HG02981 (cell line): ENCODE measurements around the gene TRIM65.

Experiments
- ATAC-seq: cut with Tn5 transposase; IDR thresholded peaks from one replicate; pipeline ENCODE4 v1.9.1; 2021; ENCODE audit warnings: mild to moderate bottlenecking, moderate library complexity; ENCODE audit not compliant: unreplicated experiment

The TRIM65 gene

DNA sequence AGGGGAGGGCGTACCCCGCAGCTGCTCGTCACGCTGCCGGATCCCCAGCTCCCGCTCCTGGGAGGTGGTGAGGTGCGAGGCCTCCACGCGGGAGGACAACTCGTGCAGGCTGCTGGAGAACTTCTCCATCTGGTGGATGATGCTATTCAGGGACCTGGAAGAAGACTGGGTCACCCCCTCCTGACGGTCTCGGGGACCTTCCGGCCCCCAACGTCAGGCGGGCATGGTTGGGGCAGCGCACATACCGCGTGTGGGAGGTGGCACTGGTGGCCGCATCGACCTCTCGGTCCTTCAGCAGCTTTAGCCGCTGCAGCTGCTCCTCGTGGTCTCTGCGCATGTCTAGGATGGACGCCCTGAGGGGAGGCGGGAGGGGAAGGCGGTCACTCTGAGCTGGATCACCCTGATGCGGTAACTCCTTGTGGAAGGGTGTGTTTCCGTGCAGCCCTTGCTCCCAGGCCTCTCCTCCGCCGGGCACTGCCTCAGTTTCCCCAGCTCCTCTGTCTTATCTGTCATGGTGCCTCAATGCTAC lies 21.2 kb upstream of the TRIM65 start:
- ATAC-seq, result no peak

DNA sequence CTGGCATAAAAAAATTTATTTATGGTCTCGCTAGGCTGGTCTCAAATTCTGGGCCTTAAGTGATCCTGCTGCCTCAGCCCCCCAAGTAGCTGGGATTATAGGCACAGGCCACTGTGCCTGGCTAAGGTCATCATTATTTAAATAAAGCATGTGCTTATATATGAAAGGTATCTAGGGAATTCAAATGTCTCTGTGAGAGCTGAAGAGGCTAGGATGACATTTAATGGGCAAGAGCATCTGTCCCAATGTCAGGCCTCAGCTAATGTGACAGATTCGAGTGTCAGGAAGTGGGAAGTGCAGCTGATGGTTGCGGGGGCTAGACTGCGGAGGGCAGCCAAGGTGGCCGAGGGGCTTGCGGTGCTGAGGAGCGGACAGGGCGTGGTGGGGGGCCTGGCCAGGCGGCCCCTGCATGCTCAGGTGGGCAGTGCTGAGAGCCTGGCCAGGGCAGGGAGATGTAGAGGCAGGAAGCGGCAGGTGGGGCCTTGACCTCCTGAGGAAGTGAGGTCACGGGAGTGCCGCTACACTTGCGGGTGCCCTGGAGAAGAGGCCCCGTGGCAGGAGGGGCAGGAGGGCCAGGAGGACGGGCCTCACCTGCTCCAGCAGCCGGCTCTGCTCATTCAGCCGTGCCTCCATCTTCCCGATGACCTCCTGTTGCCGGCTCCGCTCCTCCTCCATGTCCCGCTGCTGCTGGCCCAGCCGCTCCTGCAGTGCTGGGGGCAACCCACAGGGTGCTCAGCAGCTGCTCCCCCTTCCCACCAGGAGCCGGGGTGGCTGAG lies 20.6 kb upstream of the TRIM65 start:
- ATAC-seq, result no peak

DNA sequence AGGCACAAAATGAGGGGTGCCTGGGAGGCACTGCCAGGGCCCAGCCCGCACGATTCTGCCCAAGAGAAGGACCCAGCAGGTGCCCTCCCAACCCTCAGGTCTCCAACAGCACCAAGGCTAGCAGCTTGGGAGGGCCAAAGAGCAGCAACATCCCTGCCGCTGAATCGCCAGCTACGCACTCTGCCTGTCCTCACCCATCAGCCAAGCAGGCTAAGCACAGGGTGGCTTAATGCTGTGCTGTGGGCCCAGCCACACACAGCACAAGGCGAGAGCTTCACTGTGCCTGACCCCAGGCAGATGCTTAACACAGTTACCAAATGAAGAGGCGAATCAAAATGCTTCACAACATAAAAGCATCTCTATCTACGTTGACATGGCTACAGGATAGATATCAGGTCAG lies 18.5 kb upstream of the TRIM65 start:
- no peak for ATAC-seq

DNA sequence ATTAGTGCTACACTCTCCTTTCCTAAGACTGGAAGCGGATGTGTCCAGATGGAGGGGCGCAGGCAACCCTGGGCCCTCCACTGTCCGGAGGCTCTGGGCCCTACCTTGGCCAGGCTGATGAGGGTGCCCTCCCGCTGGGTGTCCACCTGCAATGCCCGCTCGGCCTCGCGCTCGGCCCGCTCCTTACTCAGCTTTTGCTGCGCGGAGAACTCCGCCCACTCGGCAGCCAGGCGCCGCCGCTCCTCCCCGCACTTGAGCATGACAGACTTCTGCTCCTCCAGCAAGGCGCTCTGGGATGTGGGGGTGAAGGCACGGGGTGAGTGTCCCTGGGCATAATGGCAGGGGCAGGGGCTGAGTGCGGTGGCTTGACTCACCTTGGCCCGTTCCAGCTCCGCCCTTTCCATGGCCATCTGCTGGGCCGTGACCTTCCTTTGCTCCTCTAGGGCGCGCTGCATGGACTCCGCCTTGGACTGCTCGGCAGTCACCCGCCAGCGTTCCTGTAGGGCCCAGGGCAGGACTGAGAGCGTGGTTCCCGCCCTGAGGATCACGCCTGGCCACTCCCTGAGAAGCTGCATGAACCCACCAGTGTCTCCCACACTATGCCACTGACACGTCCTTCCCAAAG lies 18.0 kb upstream of the TRIM65 start:
- ATAC-seq, result no peak

DNA sequence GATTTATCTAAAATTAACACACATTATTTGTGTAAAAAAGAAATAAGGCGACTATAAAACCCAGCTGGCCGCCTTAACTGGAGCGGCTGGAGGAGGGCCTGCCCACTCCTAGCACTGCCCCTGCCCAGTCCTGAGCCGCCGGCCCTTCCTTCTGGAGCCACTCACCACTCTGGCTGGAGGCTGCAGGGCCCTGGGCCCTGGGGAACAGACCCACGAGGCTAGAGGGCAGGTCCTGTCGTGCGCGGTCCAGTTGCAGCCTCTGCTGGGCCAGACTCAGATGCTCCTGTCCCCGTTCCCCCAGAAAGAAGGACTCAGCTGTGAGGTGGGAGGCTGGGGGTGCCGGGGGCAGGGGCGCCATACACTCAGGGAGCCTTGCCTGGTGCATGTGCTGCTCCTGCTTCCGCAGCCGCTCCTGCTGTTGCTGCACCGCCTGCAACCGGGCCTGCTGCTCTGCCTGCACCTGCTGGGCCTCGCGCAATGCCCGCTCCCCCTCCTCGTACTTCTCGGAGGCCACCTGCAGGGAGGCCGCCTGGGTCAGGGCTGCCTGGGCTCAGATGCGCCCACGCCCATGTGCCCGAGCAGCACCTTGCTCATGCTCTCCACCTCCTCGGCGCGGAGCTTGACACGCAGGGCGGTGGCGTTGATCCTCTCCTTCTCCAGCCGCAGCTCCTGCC lies 16.9 kb upstream of the TRIM65 start:
- ATAC-seq, result no peak

DNA sequence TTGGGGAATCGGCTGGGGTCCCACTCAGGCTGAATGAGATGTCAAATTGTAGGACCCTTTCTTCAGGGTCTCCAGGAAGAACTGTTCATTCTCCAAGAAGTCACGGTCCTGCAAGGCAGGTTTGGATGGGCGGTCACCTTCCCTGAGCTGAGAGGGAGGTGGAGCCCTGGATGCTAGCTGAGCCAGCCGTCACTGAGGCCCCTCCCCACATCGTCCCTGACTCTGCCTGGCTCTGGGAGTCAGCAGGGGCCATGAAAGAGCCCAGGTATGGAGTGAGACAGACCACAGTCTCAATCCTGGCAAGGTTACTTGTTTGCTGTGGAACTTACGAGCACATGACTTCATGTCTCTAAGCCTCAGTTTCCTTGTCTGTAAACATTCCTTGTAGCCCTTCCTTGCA lies 13.9 kb upstream of the TRIM65 start:
- no peak for ATAC-seq

DNA sequence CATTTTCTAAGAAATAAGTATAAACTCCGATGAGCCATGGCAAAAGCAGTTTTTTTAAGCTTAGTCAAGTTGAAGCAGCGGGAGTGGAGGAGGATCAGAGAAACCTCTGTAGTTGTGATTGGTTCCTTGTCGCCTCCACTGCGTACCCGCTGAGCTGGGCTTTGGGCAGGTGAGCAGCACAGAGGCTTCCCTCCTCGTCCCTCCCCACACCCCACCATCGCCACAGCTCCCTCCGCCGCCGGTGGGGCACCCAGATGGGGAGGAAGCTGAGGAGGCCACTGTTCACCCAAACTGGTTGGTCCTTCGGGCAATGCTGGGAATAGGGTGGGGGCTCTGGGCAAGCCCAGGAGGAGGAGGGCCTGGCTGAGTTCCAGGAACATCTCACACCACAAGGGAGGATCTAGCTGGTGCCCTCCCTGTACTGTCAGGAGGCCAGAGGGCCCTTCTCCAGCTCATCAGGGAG lies 13.1 kb upstream of the TRIM65 start:
- no peak for ATAC-seq

DNA sequence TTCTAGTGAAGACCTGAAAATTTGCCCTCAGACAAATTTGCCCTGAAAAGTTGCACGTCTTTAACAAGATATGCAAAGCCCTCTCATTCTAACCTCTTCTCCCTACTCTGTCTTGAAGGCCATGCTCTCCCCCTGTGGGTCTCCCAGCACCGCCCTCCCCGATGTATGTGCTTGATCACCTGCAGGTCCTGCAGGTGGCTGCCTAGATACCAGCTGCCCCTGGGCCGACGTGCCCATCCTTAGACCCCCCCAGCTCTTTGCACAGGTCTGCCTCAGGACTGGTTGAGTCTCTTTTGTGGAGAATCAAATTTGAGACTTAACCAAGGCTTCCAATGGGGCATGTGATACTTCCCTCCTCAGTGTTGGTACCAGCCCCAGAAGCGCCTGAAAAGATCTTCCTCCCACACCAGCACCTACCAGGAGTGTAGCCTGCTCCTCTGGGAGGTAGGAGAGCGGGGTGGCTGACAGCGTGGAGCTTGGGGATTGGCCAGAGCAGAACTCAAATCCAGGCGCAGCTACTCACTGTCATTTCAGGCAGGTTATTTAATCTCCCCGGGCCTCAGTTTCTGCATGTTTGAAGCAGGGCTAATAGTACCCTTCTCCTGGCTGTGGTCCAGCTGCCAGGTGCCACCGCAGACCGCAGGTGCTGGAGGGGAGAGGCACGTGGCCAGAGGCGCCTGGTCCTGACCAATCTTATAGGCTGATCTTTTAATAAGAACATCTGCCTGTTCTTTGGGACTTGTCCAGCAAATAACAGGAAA lies 12.5 kb upstream of the TRIM65 start:
- ATAC-seq, result no peak

DNA sequence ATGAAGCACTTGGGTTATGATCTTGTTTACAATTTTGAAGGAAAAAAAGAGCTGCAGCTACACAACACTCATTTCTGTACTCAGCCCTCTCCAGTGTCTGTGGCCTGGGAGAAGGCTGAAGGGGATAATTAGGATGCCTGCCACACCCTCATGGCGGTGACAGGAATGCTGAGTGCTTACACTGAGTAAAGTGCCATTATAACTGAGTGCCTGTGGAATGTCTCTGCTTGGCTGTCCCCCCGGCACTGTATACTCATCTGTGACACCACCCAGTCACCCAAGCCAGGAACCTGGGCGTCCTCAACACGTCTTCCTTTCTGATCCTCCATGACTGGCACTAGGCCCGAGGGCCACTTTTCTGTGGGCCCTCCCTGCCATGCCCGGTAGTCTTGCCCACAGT lies 11.4 kb upstream of the TRIM65 start:
- no peak for ATAC-seq

DNA sequence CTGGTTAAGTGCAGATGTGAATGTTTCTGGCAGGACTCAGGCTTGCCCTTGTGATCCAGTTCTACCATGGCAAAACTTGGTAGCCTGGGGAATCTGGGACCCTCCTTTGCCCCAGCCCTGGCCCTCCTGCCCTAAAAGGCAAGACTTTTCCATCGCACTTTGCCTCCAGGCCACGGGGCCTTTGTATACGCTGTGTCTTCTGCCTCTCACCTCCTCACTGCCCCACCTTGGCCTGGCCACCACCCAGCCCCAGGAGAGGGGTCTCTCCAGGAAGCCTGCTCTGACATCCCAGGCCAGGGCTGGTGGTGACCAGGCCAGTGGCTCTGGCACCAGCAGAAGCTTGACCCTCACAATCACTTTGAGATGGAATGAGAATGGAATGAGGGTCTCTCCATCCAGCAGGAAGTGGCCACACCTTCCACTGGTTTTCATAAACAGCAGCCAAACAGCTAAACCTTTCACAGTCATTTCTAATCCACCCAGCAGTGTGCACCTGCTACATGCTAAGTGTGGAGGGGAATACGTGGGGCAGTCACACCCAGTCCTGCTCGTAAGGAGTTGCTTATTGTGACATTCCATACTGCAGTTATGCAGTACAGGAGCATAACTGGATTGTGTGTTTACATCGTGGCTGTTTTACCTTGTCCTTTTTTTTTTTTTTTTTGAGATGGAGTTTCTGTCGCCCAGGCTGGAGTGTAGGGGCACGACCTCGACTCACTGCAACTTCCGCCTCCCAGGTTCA lies 9.6 kb upstream of the TRIM65 start:
- no peak for ATAC-seq

DNA sequence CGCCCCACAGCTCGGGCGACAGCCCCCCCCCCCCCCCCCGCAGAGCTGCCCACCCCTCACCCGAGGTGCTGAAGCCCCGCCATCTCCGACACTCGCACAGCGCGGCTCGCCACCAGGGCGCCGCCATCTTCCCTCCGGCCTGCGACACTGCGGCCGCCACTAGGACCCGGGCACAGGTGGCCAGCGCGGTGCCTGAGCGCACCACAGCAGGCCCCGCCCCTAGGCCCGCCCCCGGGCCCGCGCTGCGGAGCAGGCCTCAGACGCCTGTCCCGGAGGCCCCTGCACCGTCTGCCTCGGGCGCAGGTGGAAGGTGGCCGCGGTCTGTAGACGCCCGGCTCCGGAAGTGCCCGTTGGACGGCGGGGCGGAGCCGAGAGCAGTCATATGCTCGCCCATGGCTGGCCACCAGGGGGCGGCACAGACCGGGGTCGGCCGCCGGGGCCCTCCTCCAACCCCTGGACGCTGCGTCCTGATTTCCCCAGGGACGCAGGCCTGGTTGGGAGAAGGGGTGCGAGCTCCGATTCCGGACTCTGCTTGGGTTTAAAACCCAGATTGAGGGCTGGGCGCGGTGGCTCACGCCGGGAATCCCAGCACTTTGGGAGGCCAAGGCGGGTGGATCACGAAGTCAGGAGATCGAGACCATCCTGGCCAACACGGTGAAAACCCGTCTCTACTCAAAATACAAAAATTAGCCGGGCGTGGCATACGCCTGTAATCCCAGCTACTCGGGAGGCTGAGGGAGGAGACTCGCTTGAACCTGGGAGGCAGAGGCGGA lies 8.2 kb upstream of the TRIM65 start, which contains the start of gene MRPL38:
Gene MRPL38, minus strand, starts transcription at position 136 of the 773 bp plus-strand sequence. Its CDS starts 9 bp downstream, at position 127.
- ATAC-seq, result peak; percentile 95

DNA sequence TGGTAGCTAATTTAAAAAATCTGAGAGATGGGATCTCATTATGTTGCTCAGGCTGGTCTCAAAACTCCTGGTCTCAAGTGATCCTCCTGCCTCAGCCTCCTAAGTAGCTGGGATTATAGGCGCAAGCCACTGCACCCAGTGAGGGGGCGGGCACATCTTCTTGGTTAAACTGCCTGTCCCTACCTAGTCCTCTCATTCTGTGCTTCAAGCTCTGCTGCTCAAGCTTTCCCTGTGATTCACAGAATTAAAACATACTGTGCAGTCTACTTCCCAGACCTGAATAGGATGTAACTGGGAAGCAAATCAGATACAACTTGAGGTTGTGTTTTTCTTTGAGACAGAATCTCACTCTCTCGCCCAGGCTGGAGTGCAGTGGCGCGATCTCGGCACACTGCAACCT lies 5.7 kb upstream of the TRIM65 start:
- no peak for ATAC-seq

DNA sequence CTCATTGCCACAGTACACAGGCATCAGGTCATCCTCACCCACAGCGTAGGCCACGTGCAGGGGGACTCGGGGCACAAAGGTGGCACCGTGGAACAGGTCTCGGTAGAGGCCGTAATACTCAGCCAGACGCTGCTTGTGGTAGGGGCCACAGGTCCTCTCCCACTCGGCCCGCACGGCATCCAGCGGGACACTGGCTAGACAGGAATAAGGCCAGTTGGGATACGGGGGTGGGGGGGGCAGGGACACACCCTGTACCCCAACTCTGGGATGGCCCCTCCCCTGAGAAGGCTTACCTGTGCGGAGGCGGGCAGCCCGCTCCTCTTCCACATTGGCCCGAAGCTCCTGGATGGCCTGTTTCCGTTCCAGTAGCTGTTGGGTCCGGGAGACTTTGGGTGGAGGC lies 5.0 kb upstream of the TRIM65 start:
- ATAC-seq, result no peak

DNA sequence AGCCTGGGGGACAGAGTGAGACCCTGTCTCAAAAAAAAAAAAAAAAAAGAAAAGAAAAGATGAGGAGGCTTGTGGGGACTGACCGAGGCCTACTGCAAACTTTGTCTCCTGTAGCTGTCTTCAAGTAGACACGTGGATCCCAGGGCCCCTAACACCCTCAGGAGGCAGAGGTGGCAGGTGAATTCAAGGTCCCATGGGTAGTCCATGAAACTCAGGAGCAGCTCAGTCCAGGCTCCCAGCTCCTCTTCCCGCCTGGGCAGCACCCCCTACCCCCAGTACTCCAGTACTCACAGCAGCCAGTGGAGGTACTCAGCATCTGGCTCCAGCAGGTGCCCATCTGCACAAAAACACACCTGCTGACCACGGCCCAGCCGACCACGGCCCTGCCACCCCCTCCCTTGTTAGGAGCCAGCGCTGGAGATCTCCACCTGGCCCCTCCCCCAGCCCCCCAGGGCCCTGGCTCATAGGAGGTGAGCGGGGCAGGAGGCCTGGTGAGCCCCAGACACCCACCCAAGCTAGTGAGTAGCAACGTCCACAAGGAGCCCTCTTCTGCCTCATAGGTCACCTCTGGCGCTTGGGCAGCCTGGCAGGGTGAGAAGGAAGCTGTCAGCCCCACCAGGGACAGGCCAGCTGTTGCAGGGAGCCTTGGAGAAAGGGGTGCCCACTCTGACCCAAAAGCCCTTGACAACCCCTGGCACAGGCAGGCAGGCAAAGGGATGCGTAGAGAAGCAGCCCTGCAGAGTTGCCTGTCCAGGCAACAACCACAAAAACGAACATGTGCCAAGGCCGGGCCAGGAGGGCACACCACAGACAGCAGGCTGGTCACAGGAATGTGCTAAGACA lies 4.2 kb upstream of the TRIM65 start:
- ATAC-seq, result no peak

DNA sequence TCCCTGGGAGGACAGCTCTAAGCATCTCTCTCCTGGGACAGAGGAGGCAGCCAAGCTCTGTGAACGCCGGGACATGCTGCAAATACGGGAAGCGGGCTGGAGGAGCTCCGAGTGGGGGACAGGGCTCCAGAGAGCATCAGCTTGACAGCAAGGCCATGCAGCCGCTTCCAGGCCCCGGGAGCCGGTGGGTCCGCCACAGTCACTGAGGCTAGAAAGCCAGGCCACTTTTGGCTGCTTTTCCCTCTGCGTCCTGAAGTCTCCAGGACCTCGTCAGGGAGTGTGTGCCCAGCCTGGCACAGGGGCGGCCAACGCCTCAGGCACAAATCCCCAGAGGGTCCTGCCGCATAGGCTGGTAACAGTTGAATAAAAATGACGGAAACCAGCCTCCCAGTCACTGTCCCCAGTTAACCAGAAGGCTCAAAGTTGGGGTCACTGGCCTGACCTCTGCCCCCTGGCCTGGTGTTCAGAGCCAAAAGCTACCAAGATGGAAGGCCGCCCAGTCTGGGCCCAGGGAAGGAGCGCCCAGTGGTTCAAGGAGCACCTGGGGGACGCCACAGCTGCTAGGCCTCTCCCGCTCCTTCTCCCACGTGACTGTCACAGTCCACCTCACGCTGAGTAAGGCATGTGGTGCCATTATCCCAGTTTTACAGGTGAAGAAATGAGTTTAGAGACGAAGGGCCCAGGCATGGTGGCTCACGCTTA lies 3.2 kb upstream of the TRIM65 start:
- no peak for ATAC-seq

DNA sequence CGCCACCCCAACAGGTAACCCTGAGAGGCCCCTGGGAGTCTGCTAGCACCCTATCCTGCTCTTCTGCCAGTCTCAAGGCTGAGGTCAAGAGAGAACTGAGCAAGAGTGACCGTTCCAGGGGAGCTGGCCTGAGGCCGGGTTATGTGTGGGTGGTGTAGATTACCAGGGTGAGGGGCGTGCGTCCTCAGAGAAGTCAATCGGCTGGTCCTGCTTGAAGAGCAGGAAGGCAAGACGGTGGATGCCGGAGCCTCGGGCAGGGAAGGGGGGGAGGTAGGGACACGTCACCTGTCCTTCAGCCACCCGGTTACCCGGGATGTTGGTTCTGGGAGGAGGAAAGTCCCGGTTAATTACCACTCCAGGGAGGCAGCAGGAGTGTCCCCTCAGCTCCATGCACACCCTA lies 2.6 kb upstream of the TRIM65 start:
- ATAC-seq, result no peak

DNA sequence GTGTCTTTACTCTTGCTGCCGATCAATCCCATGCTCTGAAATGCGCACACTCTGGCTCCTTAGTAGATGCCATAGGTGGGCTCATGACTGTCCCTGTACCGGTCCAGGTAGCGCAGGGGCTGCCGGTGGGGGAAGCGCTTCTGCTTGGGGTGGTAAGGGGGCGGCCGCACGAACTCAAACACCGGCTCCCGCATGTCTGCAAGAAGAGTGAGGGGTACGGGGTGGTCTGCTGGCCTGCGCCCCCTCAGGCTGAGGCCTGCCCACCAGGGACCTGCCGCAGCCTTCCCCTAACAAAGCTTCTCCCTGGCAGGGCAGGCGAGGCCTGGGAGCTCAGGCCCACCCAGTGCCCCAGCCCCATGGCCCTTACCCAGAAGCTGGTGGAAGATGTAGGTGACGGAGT lies 2.0 kb upstream of the TRIM65 start:
- no peak for ATAC-seq

DNA sequence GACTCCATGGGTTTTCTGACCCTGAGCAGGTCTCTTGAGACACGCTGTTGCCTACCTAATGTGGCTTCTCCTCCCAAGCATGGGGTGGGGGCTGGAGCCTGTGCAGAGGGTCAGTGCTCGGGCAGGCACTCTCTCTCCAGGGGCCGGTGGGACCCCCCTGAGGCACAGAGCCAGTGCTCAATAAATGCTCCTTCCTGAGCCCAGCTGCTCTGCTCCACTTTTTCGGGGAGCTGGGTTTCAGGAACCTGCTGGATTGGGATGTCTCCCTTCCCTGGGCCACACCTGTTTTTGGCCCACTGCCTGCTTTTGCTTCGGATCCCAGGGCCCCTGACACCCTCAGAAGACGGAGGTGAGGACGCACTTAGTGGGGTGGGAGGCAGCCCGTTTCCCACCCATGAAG lies 1.3 kb upstream of the TRIM65 start:
- ATAC-seq, result no peak
